Glomerular visceral epithelial cell (primary cell): ENCODE results near the gene NTRK3.
A peak's percentile ranks its signal among the peaks of the same experiment; 100 is the strongest.

Experiments used
- DNase-seq: peaks from one replicate; pipeline ENCODE4 v3.0.0-alpha.2; 2016; ENCODE audit errors: extremely low spot score

The NTRK3 gene

GRCh38 chr15:88002706-88003105 is 253.8 kb downstream of the NTRK3 start:
- no peak for DNase-seq

GRCh38 chr15:87998630-87999029 is 257.9 kb downstream of the NTRK3 start:
- DNase-seq: no peak

GRCh38 chr15:87986776-87987175 is 269.8 kb downstream of the NTRK3 start:
- DNase-seq: no peak

- no peak for DNase-seq
Measured at GRCh38 chr15:87985451-87985850, 271.1 kb downstream of the NTRK3 start.

- DNase-seq: no peak
Measured at GRCh38 chr15:87981969-87982368, 274.6 kb downstream of the NTRK3 start.

GRCh38 chr15:87977907-87978306 is 278.6 kb downstream of the NTRK3 start:
- DNase-seq: no peak

DNA sequence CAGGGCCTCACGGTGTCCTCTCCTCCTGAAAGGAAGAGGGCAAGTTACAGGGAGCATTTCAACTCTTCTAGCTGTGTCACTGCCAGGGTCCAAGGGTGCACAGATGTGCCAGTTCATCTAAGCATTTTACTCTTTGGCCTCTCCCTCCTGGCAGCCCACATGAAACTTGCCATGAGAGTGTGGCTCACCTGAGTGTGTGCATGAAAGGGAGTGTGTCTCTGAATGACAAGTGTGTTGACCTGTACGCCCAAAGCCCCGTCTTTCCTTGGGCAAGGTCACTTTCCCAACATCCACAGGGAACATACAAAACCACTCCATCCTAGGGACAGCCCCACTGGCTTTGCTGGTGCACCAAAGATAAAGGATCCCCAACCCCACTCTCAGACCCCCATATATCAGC is 280.0 kb downstream of the NTRK3 start:
- no peak for DNase-seq

GRCh38 chr15:87973501-87974215 is 282.9 kb downstream of the NTRK3 start:
- no peak for DNase-seq

DNA sequence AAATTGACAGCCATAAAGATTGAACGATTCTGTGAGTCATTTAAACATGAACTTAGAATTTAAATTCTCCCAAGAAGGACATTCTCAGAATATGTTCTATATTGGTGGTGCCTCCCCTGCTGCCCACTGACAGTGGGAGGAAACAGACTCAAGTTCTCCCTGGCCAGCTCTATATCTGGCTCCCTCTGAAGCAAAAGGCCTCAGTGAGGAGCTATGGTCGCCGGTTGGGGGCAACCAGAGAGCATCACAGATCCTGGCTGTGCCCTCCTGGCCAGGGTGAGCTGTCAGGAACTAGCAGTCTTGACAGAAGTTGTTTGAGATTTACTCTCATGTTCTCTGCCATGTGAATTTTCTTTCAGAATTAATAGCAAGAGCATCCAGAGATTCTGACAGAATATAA is 285.5 kb downstream of the NTRK3 start:
- DNase-seq: no peak

DNA sequence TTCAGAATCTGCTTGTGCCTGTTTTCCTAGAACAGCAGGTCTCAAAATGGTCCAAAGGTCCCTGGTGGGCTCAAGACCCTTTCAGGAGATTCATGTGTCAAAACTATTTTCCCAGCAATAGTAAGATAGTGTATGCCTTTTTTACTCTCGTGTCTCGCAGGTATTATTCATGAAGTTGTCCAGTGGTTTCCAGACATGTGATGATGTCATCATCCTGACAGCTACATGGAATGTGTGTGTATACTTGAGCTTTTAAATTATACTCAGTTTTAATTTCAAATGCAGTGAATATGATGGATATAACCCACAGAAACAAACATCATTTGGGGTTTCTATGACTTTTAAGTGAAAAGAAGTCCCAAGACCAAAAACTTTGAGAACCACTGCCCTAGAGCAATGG is 288.6 kb downstream of the NTRK3 start:
- DNase-seq: peak; percentile 25

GRCh38 chr15:87965304-87965703 is 291.2 kb downstream of the NTRK3 start:
- DNase-seq: no peak

DNA sequence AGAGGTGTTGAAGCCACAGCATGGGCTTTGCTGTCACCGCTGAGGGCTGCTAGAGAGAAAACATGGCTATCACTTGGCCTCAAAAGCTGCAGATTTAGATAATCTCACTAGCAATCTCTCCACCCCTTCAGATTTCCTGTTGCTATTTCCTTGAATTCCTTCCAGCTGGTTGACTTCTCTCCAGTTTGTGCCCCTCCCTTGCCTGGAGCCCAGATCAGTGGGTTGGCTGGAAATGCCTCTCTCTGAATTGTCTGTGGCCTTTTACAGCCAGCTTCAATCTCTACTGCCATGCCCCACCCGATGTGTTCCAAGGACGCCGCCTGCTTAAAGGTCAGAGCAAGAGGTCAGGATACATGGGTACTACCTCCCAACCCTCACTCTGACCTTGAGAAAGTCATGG is 294.1 kb downstream of the NTRK3 start:
- DNase-seq: no peak

DNA sequence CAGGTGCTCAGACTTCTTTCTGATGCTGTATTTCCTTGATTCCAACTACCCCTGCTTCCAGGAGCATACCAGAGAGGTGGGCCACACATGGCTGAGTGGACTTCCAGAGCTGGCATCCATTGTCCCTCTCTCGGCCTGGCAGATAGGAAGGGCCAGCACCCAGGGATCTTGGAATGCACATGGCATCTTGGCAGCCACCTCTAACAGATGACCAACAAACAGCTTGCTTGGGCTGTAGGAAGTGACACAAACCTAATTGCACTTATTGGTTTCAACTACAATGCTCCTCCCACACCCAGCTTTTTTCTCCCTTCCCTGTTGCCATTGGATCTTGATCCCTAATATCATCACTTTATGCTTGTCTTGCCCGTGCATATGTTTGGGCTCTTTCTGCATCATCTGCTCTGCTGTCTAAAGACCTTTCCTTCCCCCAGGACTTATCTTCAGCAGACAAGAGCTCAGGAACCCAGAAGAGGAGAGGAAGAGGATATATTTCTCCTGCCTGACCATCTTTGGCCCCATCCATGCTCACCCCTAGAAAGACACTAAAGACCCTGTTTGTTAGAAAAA is 294.6 kb downstream of the NTRK3 start:
- no peak for DNase-seq

DNA sequence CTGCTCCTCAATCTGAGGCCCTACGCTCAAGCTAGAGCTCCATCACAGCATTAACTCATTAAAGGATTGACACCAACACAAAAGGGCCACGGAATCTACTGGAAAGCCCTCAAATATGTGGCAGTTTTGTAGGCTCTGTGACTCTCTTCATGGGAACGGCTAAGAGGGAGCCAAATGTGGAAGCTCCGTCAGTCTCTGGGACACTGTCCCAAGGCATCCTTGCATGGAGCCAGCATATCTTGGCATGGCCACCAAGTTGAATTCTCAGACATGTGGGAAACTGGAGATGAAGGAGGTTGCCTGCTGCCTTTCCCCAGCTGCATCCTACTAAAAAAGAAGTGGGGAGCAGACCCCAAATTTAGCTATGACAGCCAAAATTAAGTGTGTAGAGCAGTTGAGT is 296.9 kb downstream of the NTRK3 start:
- DNase-seq: no peak

DNA sequence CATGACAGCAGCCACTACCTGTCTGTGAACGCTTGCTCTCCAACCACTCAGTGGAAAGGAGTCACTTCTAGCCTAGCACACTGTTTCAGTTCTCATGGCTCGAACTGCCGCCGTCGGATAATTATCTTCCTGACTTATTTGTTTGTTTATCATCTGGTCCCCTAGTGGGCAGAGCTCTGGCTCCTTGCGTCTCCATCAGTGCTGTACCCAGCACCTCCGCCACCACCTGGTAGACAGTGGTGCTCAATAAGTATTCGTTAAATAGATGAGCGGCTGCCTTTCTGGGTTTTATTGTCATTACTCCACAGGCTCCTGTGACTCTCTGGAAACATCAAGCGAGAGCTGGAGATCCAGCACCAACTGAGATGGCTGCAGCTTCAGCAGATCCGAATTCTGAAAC is 297.5 kb downstream of the NTRK3 start:
- no peak for DNase-seq

GRCh38 chr15:87955284-87955909 is 301.1 kb downstream of the NTRK3 start:
- no peak for DNase-seq

DNA sequence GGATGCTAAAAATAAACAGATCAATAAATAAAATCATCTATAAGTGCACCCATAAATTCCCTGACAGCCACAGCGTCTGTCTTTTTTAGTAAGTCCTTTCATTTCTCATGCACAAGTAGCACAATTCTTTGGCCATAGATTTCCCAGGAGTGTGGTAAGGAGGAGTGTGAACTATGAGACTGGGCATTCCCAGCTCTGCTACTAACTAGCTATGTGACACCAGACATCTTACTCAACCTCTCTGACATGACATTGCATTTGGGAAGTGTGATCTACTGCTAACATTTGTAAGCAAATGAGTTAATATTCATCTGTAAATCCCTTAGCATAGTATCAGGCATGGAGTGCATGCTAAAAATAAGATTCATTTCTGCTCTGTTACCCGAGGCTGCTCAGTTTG is 301.7 kb downstream of the NTRK3 start:
- DNase-seq: no peak

DNA sequence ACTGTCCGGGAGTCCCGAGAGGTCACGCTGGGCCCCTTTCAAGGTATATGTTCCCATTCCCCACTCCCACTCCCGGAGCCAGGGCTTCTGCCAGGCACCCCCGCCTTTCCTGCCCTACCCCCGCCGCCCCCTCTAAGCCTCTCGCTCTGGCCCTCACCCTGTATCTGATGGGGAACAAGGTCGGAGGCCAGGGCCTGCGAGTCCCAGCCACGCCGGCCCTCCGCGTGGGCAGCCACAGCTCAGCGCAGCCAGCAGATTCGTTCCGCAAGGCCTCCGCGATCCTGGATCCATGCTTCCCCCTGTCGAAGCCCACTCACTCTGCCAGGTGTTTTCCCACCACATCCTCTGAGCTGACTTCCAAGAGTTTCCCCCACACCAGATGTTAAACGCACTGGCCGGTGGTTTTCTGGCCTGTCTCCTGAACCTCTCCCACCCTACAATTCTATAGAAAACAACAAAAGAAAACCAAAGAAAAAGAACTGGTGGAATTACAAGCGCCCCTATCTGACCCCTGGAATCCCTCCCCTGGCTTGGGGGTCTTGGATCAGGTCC is 303.7 kb downstream of the NTRK3 start:
- DNase-seq: no peak

- DNase-seq: no peak
Measured at GRCh38 chr15:87949575-87950223, 306.8 kb downstream of the NTRK3 start.

- DNase-seq: no peak
Measured at GRCh38 chr15:87949151-87949574, 307.4 kb downstream of the NTRK3 start.

- no peak for DNase-seq
Measured at GRCh38 chr15:87947560-87947959, 309.0 kb downstream of the NTRK3 start.

DNA sequence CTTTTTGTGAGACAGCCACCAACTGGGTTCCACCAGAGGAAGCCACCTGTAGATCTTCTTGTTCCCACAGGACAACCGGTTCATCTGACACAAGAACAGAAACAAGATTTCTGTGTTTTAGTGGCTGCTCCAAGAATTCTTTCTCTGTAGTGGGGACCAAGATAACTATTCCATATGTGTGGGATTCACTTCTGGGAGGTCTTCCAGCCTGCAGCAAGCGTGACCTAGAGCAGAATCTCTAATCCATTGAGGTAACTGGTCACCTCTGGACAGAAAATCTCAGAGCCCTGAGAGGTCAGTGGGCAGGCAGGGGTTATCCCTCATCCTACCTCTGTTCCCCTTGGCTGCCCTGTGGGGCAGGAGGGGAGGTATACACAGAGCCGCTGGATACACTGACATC is 311.3 kb downstream of the NTRK3 start:
- no peak for DNase-seq

DNA sequence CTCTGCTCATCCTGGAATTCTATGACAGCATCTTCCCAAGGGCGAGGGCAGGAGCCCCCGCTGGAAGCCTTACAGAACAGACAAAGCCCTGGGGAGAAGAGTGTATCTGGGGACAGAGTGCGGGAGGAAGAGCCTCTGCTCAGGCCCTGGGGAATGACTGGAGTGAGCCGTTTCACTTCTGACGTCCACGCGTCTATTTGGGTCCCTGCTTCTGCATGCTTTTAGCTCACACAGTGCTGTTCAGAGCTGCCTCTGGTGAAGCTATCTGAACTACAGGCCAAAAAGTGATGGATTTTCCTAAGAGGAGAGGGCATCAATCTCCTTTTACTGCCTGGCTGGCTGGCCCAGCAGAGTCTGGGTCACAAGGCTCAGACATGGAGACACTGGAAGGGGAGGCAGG is 311.8 kb downstream of the NTRK3 start:
- no peak for DNase-seq
